ENCODE data around the gene PTTG1IP. TPM values are rescaled to one million over a fixed set of nuclear protein-coding genes. Genes with fewer than 3 reads are reported as not detected.

Gene PTTG1IP
- total and polyA plus RNA-seq, 2 of the 13 experiments (the other 11 are each of a cell fraction or from before 2014, with no cell fraction given), result 161 to 700 TPM

DNA sequence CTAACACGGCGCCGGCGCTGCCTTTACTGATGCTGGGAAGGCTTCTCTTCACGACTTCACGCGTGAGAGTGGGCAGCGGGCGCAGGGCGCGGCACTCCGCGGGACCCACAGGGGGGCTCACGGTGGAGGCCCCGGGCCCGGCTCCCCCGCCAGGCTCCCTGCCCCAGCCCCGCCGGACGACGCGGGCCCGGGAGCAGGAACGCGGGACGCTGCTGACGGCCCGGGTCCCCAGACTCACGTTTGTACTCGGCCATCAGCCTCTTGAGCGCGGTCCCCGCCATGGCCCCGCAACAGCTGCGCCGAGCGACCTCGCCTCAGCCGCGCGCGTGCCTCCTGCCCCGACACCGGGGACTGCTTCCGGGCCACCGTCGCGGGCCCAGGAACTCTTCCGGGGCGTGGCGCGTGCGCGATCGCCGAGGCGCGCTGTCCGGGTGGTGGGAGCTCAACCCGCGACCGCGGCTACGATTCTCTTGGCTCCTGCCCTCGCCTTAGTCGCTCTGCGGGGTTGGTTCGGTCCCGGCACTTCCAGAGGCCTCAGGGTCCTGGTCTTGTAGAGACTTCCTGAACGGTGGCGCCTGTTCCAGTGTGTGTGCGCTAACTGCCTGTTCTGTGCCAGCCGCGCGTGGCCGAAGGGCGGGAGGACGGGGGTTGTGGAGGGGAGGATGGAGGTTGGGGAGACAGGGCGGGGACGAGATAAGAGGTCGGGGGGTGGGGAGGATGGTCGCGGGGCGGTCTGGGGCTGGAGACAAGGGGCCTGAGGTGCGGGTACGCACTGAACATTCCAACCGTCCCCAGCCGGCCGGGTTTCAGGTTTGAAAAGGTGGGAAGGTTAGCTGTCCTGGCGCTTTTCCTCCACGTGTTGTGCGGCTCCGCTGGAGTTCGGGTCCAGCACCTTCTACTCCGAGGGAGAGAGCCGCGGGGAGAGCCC is 71.8 kb downstream of the PTTG1IP start, which contains the start of gene UBE2G2 (continued):
- TF ChIP-seq ONECUT2 (CRISPR knock-in tag; IDR thresholded peaks at IDR 0.05) (no peak), ZMYM2 (CRISPR knock-in tag; IDR thresholded peaks at IDR 0.05) (no peak), ZNF710 (CRISPR knock-in tag; IDR thresholded peaks at IDR 0.05; ENCODE audit: borderline replicate concordance) (peak; percentile 11; the same call in 1 of the 2 replicates), SNAPC5 (CRISPR knock-in tag; IDR thresholded peaks at IDR 0.05; ENCODE audit: borderline replicate concordance) (no peak), TFDP1 (CRISPR knock-in tag; IDR thresholded peaks at IDR 0.05; ENCODE audit: borderline replicate concordance) (peak; percentile 92), CENPT (CRISPR knock-in tag; IDR thresholded peaks at IDR 0.05; ENCODE audit: low read depth) (no peak; the same call in 1 of the 2 replicates), EED (CRISPR knock-in tag; IDR thresholded peaks at IDR 0.05) (peak; percentile 85; the same call in 1 of the 2 replicates), STAT5B (CRISPR knock-in tag; IDR thresholded peaks at IDR 0.05) (0 out of 2 replicates have a peak, but pooled peaks have one; percentile 44), ZNF629 (CRISPR knock-in tag; conservative IDR thresholded peaks at IDR 0.05) (no peak), ZNF331 (CRISPR knock-in tag; IDR thresholded peaks at IDR 0.05) (peak; percentile 58; the same call in 1 of the 2 replicates), ZSCAN9 (CRISPR knock-in tag; IDR thresholded peaks at IDR 0.05; ENCODE audit: borderline replicate concordance) (no peak; the same call in 1 of the 2 replicates), JUNB (CRISPR knock-in tag; IDR thresholded peaks at IDR 0.05; ENCODE audit: borderline replicate concordance) (0 out of 2 replicates have a peak, but pooled peaks have one; percentile 51), ZNF577 (CRISPR knock-in tag; IDR thresholded peaks at IDR 0.05; ENCODE audit: borderline replicate concordance, low read depth) (no peak), NFE2L2 (IDR thresholded peaks at IDR 0.05; ENCODE audit: low read length) (no peak), SMAD9 (CRISPR knock-in tag; IDR thresholded peaks at IDR 0.05) (no peak), NFYC (CRISPR knock-in tag; IDR thresholded peaks at IDR 0.05) (peak; percentile 33; the same call in 1 of the 2 replicates), TRIM24 (CRISPR knock-in tag; IDR thresholded peaks at IDR 0.05) (no peak), ZNF570 (CRISPR knock-in tag; IDR thresholded peaks at IDR 0.05; ENCODE audit: borderline replicate concordance) (no peak), CENPX (CRISPR knock-in tag; IDR thresholded peaks at IDR 0.05) (no peak), ZNF776 (CRISPR knock-in tag; IDR thresholded peaks at IDR 0.05) (peak; percentile 77), SPEN (CRISPR knock-in tag; IDR thresholded peaks at IDR 0.05; ENCODE audit: low read depth) (peak; percentile 87)
- TF ChIP-seq, protein P1, sequence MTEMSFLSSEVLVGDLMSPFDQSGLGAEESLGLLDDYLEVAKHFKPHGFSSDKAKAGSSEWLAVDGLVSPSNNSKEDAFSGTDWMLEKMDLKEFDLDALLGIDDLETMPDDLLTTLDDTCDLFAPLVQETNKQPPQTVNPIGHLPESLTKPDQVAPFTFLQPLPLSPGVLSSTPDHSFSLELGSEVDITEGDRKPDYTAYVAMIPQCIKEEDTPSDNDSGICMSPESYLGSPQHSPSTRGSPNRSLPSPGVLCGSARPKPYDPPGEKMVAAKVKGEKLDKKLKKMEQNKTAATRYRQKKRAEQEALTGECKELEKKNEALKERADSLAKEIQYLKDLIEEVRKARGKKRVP (CRISPR knock-in tag; IDR thresholded peaks at IDR 0.05), result peak in 1 of 2 experiments; percentile 28; a peak in 1 of 4 replicates
- TF ChIP-seq, protein P2, sequence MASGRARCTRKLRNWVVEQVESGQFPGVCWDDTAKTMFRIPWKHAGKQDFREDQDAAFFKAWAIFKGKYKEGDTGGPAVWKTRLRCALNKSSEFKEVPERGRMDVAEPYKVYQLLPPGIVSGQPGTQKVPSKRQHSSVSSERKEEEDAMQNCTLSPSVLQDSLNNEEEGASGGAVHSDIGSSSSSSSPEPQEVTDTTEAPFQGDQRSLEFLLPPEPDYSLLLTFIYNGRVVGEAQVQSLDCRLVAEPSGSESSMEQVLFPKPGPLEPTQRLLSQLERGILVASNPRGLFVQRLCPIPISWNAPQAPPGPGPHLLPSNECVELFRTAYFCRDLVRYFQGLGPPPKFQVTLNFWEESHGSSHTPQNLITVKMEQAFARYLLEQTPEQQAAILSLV (CRISPR knock-in tag; IDR thresholded peaks at IDR 0.05; ENCODE audit: borderline replicate concordance), result peak; percentile 83

Data from HepG2 (cell line).